ENCODE measurements around the gene MYO9B.
"Not testable (repeated sequence)": the region's sequence is repeated elsewhere in the genome, so short reads cannot be mapped to it uniquely, and the experiment has no call there.

MYO9B gene

DNA sequence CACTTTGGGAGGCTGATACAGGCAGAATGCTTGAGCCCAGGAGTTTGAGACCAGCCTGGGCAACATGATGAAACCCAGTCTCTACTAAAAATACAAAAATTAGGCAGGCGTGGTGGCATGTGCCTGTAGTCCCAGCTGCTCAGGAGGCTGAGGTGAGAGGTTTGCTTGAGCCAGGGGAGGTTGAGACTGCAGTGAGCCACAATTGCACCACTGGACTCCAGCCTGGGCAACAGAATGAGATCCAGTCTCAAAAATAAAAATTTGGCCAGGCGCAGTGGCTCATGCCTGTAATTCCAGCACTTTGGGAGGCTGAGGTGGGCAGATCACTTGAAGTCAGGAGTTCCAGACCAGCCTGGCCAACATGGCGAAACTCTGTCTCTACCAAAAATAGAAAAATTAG lies 19.1 kb downstream of the MYO9B start:
- DNase-seq = not testable (repeated sequence)

- DNase-seq = no peak
These were observed 19.8 kb downstream of the MYO9B start for GRCh38 chr19:17095141-17095919.

GRCh38 chr19:17097593-17098126 lies 22.1 kb downstream of the MYO9B start:
- no peak for DNase-seq

GRCh38 chr19:17098326-17098725 lies 22.7 kb downstream of the MYO9B start:
- no peak for DNase-seq

GRCh38 chr19:17101686-17102628 lies 26.4 kb downstream of the MYO9B start:
- no peak for DNase-seq

- no peak for DNase-seq
These were observed 27.6 kb downstream of the MYO9B start for GRCh38 chr19:17103177-17103576.

DNA sequence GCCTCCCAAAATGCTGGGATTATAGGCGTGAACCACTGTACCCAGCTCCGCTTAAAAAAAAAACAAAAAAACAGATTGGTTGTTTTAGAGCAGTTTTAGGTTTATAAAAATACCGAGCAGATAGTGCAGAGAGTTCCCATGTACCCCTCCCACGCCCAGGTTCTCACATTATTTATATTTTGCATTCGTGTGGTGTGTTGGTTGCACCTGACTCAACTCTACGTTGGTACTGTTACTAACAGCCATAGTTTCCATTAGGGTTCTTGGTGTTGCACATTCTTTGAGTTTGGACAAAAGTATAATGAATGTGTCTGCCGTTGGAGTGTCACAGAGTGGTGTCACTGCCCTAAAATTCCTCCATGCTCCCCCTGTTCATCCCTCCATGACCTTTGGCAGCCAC lies 29.1 kb downstream of the MYO9B start:
- no peak for DNase-seq

DNA sequence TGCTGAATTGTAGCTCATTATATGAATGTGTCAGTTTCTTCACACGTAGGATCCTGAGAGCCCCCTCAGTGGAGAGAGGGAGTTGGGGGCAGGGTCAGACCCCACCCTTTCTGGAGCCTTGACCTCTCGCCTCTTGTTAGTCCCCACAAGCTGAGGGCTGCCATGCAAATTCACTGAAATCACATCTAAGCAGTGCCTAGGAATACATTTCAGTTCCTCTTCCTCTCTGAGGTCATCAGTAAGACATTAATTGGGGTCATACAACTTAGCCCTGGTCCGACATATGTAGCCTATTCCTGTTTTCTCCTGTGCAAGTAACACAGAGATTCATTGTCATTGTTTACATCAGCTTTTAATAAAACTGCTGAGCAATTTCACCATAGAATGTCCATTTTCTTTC lies 30.0 kb downstream of the MYO9B start:
- no peak for DNase-seq

DNA sequence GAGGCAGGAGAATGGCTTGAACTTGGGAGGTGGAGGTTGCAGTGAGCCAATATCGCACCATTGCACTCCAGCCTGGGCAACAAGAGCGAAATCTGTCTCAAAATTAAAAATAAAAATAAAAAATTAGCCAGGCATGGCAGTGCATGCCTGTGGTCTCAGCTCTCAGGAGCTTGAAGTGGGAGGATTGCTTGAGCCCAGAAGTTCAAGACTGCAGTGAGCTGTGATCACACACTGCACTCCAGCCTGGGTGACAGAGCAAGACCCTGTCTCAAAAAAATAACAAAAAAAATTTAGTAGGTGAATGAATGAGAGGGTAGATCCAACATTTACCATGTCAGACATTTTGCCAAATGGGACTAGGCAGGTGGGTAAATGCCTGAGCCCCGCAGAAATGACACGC lies 31.4 kb downstream of the MYO9B start:
- not testable (repeated sequence) for DNase-seq

DNA sequence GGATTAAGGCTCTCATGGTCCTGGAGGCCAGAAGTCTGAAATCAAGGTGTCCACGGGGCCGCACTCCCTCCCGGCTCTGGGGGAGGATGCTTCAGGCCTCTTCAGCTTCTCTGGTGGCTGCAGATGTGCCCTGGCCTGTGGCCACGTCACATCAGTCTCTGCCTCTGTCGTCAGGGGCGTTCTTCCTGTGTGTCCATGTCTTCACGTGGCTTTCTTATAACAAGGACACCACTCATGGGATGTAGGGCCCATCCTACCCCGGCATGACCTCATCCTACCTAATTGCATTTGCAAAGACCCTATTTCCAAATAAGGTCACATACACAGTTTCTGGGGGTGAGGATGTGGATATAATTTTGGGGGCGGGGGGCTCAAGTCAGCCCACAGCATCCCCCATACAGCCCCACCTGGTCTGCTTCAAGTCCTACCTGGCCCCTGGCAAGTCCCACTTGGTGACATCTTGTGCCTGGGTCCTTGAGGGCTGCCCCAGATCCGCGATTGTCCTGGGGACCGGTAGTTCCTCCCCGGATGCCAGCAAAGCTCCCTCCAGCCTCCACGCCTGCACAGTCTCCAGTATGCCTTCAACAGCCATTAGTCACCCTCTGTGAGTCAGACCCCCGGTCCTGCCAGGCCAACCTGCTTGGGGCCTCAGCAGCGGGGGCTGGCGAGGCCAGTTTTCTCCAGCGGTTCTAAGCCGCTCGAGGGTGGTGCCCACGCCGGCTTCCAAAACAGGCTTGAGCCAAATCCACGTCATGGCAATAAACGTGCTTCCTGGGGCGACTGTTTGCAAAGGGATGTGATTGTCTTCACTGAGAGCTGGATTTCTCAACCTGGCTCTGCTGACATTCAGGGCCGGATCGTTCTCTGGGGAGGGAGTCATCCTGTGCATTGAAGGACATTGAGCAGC lies 32.2 kb downstream of the MYO9B start:
- peak; percentile 88 for DNase-seq

GRCh38 chr19:17108453-17108784 lies 32.8 kb downstream of the MYO9B start:
- DNase-seq = no peak

GRCh38 chr19:17109300-17109699 lies 33.7 kb downstream of the MYO9B start:
- no peak for DNase-seq

DNA sequence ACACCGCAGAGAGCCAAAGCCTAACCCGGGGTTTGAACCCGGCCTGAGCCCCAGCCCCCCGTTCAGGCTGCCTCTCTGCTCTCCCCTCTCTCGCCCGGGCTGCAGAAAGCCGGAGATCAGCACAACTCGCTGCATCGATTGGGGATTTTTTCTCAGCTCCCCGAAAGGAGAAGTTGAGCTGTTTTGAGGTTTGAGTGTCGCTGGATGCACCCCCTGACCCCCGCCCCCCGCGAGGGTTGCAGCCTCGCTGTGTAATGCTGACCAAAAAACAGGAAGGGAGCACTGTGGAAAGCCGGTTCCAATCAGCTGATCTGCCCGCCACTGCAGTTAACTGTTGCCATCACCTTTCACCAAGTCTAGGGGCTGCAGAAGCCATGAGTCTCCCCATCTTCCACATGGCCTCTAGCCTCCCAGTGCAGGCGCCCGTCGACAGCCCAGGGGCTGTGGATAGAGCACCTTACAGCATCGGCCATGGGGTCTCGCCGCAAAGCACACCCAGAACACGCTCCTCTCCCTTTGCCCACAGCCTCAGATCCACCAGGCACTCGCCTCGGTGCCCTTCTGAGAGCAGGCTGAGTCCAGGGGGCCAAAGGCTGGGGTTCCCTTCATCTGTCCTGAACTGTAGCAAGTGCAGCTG lies 34.5 kb downstream of the MYO9B start:
- no peak for DNase-seq

GRCh38 chr19:17110599-17110966 lies 35.0 kb downstream of the MYO9B start:
- DNase-seq = no peak

GRCh38 chr19:17111766-17112165 lies 36.2 kb downstream of the MYO9B start:
- DNase-seq = no peak

GRCh38 chr19:17112271-17112670 lies 36.7 kb downstream of the MYO9B start:
- no peak for DNase-seq

- DNase-seq = no peak
These were observed 37.1 kb downstream of the MYO9B start for GRCh38 chr19:17112700-17113099.

GRCh38 chr19:17113127-17113785 lies 37.7 kb downstream of the MYO9B start:
- no peak for DNase-seq

DNA sequence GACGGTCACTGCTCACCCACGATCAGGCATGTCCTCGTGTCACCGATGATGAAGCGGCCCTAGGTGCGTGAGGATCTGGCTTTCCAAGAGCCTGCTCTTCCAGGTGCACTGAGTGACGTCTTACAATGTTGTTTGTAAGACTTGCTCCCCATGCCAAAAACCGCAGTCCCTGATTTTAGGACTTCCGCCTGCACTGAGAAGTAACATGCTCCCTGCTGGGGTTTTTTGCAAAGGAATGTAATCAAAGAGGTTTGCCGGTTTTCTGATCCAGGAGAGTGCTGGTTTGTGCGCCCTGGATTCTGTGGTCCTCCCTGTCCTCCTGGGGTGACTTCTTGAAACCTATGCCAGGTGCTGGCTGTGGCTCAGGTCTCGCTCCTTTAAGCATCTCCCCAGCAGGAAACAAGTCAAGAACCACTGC lies 38.8 kb downstream of the MYO9B start:
- DNase-seq = no peak

DNA sequence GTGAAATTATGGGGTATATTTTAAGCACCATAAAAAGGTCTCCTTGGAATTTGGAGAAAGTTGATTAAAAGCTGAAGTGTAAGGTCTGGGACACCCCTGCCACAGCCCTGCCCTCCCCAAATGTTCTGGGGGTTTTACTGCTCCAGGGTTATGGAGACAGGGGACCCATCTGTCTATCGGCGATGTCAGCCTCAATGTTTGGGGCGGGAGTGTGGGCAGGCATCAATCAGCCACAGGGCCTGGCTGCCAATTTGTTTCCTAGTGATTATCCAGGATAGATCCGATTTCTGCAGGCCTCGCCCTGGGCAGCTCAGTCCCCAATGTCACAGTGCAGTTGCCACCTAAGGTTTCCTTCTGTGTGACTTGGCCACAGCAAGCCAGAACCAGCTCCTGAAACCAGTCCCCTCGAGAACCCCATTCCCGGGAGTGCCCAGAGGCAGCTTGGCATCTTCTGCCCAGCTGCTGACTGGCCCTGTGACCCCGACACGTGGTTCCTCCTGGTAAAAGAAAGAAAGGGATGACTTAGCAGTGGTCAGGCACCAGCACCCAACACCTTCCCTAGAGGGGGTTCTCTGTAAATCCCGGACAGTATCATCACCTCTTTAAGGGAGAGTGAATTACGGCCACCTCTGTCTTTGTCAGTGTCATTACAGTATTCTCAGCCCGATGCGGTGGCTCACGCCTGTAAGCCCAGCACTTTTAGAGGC lies 41.6 kb downstream of the MYO9B start:
- DNase-seq = no peak

DNA sequence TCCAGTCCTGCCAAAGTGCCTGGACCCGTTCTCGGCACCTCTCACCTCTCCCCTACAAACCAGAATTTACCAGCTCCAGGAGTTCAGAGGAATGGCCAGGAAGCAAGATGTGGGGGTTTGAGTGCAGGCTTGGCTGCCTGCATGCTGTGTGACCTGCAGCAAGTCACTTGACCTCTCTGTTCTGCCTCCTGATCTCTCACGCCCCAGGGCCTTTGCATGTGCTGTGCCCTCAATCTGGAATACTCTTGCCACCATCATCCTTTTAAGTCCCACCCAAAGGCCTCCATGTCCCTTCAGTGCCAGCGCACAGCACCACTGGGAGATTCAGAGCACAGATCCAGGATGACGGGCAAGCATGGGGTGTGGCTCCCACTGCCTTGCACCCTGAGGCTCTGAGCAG lies 43.4 kb downstream of the MYO9B start:
- DNase-seq = no peak
